Panc1 (cell line): ENCODE measurements around the gene ITGA4. TPM values are rescaled to one million over a fixed set of nuclear protein-coding genes. Genes with fewer than 3 reads are reported as not detected.

Experiments used
- ATAC-seq: fragments of 200-7000 bp; cut with Tn5 transposase; 2 replicates; pipeline ENCODE4 v1.9.1; 2020; ENCODE audit warnings: mild to moderate bottlenecking, moderate library complexity
- Bru-seq: library from RNA; stranded (reverse); fragments of 400-500 nt; gene quantifications from one replicate; lab custom pipeline; 2021; lab: Mats Ljungman, UMichigan
- BruChase-seq, 2 experiments: library from RNA; stranded (reverse); fragments of 400-500 nt; gene quantifications; one replicate each; lab custom pipeline; 2021; lab: Mats Ljungman, UMichigan
- BruUV-seq: library from RNA; stranded (reverse); fragments of 400-500 nt; replicated peaks from 2 replicates; lab custom pipeline; 2021; lab: Mats Ljungman, UMichigan
- CTCF ChIA-PET: fragments of 300-600 bp; sonication (Branson Sonifier 250); formaldehyde crosslinking; loops from one replicate; lab custom pipeline; 2022; ENCODE audit warnings: antibody characterized with exemption; lab: Charles Lee
- POLR2A ChIA-PET: fragments of 300-600 bp; sonication (Branson Sonifier 250); formaldehyde crosslinking; loops from one replicate; lab custom pipeline; 2022; ENCODE audit warnings: antibody characterized with exemption; lab: Charles Lee
- DNase-seq: peaks from one replicate; pipeline ENCODE4 v3.0.0-alpha.2; 2010; ENCODE audit warnings: low read depth, low spot score
- H3K27ac ChIP-seq: 2 replicates; pipeline ENCODE4 v1.5.1; 2011; ENCODE audit warnings: mild to moderate bottlenecking, low read length, inconsistent platforms
- H3K27me3 ChIP-seq: fragments of 200-500 bp; sonication (Bioruptor generic); 2 replicates; pipeline ENCODE4 v1.6.0; 2014; ENCODE audit warnings: low read length, inconsistent platforms; ENCODE audit not compliant: control insufficient read depth, insufficient read depth
- H3K36me3 ChIP-seq: fragments of 200-500 bp; sonication (Bioruptor generic); 2 replicates; pipeline ENCODE4 v1.5.1; 2014; ENCODE audit warnings: inconsistent platforms, mild to moderate bottlenecking, low read length, moderate library complexity; ENCODE audit not compliant: control insufficient read depth, insufficient read depth
- H3K4me1 ChIP-seq: 2 replicates; pipeline ENCODE4 v1.5.1; 2011; ENCODE audit warnings: inconsistent platforms, mild to moderate bottlenecking, low read length, moderate library complexity; ENCODE audit not compliant: control insufficient read depth, insufficient read depth
- H3K4me3 ChIP-seq, 2 experiments: 2 replicates each; pipeline ENCODE4 v1.5.1; 2011 to 2012; ENCODE audit warnings: low read depth in 2 of 2, low read length in 2 of 2, mild to moderate bottlenecking in 2 of 2, inconsistent platforms in 1 of 2, moderate library complexity in 1 of 2
- H3K9me3 ChIP-seq: fragments of 200-500 bp; sonication (Bioruptor generic); 2 replicates; pipeline ENCODE4 v1.5.1; 2014; ENCODE audit warnings: low read depth, mild to moderate bottlenecking, inconsistent platforms, low read length, moderate library complexity; ENCODE audit not compliant: control insufficient read depth, insufficient read depth
- POLR2AphosphoS5 ChIP-seq: IDR thresholded peaks from 2 replicates; pipeline ENCODE4 v1.6.1; 2012; ENCODE audit warnings: mild to moderate bottlenecking, low read depth, low read length, moderate library complexity
- SIN3A ChIP-seq: IDR thresholded peaks from 2 replicates; pipeline ENCODE4 v1.6.1; 2012; ENCODE audit warnings: low read depth, mild to moderate bottlenecking, low read length, moderate library complexity, borderline replicate concordance; ENCODE audit not compliant: insufficient read depth
- TCF7L2 ChIP-seq: IDR thresholded peaks from 2 replicates; pipeline ENCODE4 v1.6.1; 2011; ENCODE audit warnings: mild to moderate bottlenecking, low read depth, low read length, inconsistent platforms
- in situ Hi-C: cut with HindIII; loops from 2 replicates; pipeline ENCODE4 v1.10.0; 2016; ENCODE audit warnings: low sequenced_read_pairs, low pct_unique_long_range_greater_than_20kb
- intact Hi-C: fragments of 100-400 bp; cut with micrococcal nuclease; formaldehyde crosslinking; loops from one replicate; pipeline ENCODE4 v1.10.0; 2022; ENCODE audit not compliant: unreplicated experiment
- long read RNA-seq: library from polyadenylated mRNA; unstranded; transcript quantifications from one replicate; pipeline ENCODE4 v2.0.0, GENCODE V29; 2021; ENCODE audit not compliant: unreplicated experiment
- polyA plus RNA-seq: library from polyadenylated mRNA; unstranded; fragments of >200 nt; gene quantifications from one replicate; pipeline ENCODE4 v1.2.1, GENCODE V29; 2012; ENCODE audit warnings: missing spikeins; ENCODE audit not compliant: insufficient read length
- total RNA-seq: library from RNA; stranded (reverse); gene quantifications from one replicate; pipeline ENCODE4 v1.2.1, GENCODE V29; 2021; ENCODE audit not compliant: unreplicated experiment
- TF ChIP-seq, protein P1 (sequence below), 2 experiments: IDR thresholded peaks; 2 replicates each; pipeline ENCODE4 v1.6.1; 2011 to 2012; ENCODE audit warnings: low read depth in 2 of 2, control low read depth in 1 of 2, low read length in 1 of 2, mild to moderate bottlenecking in 1 of 2, moderate library complexity in 1 of 2; ENCODE audit not compliant: insufficient read depth in 1 of 2
- TF ChIP-seq, protein P2 (sequence below): fragments of 450-650 bp; IDR thresholded peaks from 2 replicates; pipeline ENCODE4 v1.5.1; 2017; ENCODE audit warnings: mild to moderate bottlenecking

Gene ITGA4
- total RNA-seq (0.36 TPM), Bru-seq, nascent RNA (percentile 1 among the genes with signal in this experiment), BruChase-seq, experiment 1, labeled RNA remaining after a 2-hour chase (percentile 8 among the genes with signal in this experiment), BruChase-seq, experiment 2, labeled RNA remaining after a 6-hour chase (percentile 10 among the genes with signal in this experiment)
- polyA plus RNA-seq = not detected
- long read RNA-seq = 0 reads

DNA sequence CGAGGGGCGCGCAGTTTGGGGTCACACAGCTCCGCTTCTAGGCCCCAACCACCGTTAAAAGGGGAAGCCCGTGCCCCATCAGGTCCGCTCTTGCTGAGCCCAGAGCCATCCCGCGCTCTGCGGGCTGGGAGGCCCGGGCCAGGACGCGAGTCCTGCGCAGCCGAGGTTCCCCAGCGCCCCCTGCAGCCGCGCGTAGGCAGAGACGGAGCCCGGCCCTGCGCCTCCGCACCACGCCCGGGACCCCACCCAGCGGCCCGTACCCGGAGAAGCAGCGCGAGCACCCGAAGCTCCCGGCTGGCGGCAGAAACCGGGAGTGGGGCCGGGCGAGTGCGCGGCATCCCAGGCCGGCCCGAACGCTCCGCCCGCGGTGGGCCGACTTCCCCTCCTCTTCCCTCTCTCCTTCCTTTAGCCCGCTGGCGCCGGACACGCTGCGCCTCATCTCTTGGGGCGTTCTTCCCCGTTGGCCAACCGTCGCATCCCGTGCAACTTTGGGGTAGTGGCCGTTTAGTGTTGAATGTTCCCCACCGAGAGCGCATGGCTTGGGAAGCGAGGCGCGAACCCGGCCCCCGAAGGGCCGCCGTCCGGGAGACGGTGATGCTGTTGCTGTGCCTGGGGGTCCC lies at the start of gene ITGA4:
ITGA4 (plus strand) TSS at position 266 of the 620 bp plus-strand sequence; CDS start at position 535, 269 bp downstream.
- ChIA-PET CTCF (no interaction called here), POLR2A (no interaction called here)
- no peak for DNase-seq
- TF ChIP-seq, protein P1, sequence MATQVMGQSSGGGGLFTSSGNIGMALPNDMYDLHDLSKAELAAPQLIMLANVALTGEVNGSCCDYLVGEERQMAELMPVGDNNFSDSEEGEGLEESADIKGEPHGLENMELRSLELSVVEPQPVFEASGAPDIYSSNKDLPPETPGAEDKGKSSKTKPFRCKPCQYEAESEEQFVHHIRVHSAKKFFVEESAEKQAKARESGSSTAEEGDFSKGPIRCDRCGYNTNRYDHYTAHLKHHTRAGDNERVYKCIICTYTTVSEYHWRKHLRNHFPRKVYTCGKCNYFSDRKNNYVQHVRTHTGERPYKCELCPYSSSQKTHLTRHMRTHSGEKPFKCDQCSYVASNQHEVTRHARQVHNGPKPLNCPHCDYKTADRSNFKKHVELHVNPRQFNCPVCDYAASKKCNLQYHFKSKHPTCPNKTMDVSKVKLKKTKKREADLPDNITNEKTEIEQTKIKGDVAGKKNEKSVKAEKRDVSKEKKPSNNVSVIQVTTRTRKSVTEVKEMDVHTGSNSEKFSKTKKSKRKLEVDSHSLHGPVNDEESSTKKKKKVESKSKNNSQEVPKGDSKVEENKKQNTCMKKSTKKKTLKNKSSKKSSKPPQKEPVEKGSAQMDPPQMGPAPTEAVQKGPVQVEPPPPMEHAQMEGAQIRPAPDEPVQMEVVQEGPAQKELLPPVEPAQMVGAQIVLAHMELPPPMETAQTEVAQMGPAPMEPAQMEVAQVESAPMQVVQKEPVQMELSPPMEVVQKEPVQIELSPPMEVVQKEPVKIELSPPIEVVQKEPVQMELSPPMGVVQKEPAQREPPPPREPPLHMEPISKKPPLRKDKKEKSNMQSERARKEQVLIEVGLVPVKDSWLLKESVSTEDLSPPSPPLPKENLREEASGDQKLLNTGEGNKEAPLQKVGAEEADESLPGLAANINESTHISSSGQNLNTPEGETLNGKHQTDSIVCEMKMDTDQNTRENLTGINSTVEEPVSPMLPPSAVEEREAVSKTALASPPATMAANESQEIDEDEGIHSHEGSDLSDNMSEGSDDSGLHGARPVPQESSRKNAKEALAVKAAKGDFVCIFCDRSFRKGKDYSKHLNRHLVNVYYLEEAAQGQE (IDR thresholded peaks at IDR 0.05; ENCODE audit: insufficient read depth in 1 of 2, low read depth in 2 of 2, low read length in 1 of 2) = no peak
- TF ChIP-seq, protein P2, sequence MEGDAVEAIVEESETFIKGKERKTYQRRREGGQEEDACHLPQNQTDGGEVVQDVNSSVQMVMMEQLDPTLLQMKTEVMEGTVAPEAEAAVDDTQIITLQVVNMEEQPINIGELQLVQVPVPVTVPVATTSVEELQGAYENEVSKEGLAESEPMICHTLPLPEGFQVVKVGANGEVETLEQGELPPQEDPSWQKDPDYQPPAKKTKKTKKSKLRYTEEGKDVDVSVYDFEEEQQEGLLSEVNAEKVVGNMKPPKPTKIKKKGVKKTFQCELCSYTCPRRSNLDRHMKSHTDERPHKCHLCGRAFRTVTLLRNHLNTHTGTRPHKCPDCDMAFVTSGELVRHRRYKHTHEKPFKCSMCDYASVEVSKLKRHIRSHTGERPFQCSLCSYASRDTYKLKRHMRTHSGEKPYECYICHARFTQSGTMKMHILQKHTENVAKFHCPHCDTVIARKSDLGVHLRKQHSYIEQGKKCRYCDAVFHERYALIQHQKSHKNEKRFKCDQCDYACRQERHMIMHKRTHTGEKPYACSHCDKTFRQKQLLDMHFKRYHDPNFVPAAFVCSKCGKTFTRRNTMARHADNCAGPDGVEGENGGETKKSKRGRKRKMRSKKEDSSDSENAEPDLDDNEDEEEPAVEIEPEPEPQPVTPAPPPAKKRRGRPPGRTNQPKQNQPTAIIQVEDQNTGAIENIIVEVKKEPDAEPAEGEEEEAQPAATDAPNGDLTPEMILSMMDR = no peak
- TF ChIP-seq SIN3A (no peak), TCF7L2 (no peak), POLR2AphosphoS5 (no peak)
- Histone ChIP-seq H3K27me3 (no peaks in the 10 kb centered on the region), H3K9me3 (no peaks in the 10 kb centered on the region), H3K27ac (no peak within 1 kb of the TSS), H3K4me1 (no peaks in the 10 kb centered on the region), H3K36me3 (no peaks in the 10 kb centered on the region), H3K4me3 (peak within 1 kb of the TSS in 1 of 2 experiments; percentile 37; a peak in 1 of 4 replicates)
- in situ Hi-C loops (no loop called here), intact Hi-C loops (no loop called here)
- no peak for ATAC-seq
- BruUV-seq = no TSS peak

DNA sequence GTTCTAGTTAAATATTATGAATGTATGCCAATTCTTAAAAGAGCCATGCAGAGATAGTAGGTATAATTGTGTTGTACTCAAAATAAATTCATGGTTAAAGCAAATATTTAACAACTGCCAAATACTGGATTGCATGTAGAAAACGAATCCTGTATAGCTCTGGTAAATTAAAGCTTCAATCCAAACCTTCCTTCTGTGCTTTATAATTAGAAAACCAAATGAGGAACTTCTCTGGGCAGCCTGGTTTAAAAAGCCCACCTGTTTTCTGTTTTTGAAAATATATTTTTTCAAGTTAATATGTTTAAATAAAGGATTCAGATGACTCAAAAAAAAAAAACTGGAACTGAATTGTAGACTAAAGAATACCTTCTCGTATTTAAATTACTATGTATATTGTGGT lies 48.3 kb upstream of the ITGA4 start:
- no peaks in the 10 kb centered on the region for H3K4me1 ChIP-seq
- no peaks in the 10 kb centered on the region for H3K9me3 ChIP-seq
- no peaks in the 10 kb centered on the region for H3K36me3 ChIP-seq
- no peaks in the 10 kb centered on the region for H3K27me3 ChIP-seq
- no TSS peak for BruUV-seq
- TF ChIP-seq SIN3A = no peak
- H3K27ac ChIP-seq = no peak overlapping the region
- ATAC-seq = no peak
- CTCF ChIA-PET = no interaction called here
- POLR2A ChIA-PET = no interaction called here
- H3K4me3 ChIP-seq = no peak overlapping the region
- DNase-seq = no peak
- in situ Hi-C loops (no loop called here), intact Hi-C loops (no loop called here)
